ENCODE data around the gene TRPM8. TPM values are rescaled to one million over a fixed set of nuclear protein-coding genes. Genes with fewer than 3 reads are reported as not detected.

TRPM8 gene
- total and polyA plus RNA-seq, 2 experiments from 2014 or later: 0.11 to 0.14 TPM

DNA sequence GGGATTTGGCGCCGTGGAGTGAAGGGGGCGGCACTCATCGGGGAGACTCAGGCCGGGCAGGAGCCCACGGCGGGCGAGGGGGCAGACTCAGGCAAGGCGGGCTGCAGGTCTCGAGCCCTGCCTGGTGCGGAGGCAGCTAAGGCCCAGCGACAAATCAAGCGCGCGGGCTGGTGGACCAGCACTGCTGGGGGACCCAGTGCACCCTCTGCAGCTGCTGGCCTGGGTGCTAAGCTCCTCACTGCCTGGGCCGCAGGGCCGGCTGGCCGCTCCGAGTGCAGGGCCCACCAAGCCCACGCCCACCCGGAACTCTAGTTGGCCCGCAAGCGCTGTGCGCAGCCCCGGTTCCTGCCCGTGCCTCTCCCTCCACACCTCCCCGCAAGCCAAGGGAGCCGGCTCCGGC is 107.1 kb downstream of the TRPM8 start (continued):
- TF ChIP-seq, protein P1, sequence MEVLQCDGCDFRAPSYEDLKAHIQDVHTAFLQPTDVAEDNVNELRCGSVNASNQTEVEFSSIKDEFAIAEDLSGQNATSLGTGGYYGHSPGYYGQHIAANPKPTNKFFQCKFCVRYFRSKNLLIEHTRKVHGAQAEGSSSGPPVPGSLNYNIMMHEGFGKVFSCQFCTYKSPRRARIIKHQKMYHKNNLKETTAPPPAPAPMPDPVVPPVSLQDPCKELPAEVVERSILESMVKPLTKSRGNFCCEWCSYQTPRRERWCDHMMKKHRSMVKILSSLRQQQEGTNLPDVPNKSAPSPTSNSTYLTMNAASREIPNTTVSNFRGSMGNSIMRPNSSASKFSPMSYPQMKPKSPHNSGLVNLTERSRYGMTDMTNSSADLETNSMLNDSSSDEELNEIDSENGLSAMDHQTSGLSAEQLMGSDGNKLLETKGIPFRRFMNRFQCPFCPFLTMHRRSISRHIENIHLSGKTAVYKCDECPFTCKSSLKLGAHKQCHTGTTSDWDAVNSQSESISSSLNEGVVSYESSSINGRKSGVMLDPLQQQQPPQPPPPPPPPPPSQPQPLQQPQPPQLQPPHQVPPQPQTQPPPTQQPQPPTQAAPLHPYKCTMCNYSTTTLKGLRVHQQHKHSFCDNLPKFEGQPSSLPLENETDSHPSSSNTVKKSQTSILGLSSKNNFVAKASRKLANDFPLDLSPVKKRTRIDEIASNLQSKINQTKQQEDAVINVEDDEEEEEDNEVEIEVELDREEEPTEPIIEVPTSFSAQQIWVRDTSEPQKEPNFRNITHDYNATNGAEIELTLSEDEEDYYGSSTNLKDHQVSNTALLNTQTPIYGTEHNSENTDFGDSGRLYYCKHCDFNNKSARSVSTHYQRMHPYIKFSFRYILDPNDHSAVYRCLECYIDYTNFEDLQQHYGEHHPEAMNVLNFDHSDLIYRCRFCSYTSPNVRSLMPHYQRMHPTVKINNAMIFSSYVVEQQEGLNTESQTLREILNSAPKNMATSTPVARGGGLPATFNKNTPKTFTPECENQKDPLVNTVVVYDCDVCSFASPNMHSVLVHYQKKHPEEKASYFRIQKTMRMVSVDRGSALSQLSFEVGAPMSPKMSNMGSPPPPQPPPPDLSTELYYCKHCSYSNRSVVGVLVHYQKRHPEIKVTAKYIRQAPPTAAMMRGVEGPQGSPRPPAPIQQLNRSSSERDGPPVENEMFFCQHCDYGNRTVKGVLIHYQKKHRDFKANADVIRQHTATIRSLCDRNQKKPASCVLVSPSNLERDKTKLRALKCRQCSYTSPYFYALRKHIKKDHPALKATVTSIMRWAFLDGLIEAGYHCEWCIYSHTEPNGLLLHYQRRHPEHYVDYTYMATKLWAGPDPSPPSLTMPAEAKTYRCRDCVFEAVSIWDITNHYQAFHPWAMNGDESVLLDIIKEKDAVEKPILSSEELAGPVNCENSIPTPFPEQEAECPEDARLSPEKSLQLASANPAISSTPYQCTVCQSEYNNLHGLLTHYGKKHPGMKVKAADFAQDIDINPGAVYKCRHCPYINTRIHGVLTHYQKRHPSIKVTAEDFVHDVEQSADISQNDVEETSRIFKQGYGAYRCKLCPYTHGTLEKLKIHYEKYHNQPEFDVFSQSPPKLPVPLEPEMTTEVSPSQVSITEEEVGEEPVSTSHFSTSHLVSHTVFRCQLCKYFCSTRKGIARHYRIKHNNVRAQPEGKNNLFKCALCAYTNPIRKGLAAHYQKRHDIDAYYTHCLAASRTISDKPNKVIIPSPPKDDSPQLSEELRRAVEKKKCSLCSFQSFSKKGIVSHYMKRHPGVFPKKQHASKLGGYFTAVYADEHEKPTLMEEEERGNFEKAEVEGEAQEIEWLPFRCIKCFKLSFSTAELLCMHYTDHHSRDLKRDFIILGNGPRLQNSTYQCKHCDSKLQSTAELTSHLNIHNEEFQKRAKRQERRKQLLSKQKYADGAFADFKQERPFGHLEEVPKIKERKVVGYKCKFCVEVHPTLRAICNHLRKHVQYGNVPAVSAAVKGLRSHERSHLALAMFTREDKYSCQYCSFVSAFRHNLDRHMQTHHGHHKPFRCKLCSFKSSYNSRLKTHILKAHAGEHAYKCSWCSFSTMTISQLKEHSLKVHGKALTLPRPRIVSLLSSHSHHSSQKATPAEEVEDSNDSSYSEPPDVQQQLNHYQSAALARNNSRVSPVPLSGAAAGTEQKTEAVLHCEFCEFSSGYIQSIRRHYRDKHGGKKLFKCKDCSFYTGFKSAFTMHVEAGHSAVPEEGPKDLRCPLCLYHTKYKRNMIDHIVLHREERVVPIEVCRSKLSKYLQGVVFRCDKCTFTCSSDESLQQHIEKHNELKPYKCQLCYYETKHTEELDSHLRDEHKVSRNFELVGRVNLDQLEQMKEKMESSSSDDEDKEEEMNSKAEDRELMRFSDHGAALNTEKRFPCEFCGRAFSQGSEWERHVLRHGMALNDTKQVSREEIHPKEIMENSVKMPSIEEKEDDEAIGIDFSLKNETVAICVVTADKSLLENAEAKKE (CRISPR knock-in tag; IDR thresholded peaks at IDR 0.05): no peak
- TF ChIP-seq, protein P2, sequence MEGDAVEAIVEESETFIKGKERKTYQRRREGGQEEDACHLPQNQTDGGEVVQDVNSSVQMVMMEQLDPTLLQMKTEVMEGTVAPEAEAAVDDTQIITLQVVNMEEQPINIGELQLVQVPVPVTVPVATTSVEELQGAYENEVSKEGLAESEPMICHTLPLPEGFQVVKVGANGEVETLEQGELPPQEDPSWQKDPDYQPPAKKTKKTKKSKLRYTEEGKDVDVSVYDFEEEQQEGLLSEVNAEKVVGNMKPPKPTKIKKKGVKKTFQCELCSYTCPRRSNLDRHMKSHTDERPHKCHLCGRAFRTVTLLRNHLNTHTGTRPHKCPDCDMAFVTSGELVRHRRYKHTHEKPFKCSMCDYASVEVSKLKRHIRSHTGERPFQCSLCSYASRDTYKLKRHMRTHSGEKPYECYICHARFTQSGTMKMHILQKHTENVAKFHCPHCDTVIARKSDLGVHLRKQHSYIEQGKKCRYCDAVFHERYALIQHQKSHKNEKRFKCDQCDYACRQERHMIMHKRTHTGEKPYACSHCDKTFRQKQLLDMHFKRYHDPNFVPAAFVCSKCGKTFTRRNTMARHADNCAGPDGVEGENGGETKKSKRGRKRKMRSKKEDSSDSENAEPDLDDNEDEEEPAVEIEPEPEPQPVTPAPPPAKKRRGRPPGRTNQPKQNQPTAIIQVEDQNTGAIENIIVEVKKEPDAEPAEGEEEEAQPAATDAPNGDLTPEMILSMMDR (conservative IDR thresholded peaks at IDR 0.05; ENCODE audit: low read depth in 2 of 2): no peak
- TF ChIP-seq CREB1 (CRISPR knock-in tag; IDR thresholded peaks at IDR 0.05; ENCODE audit: low read depth): no peak
- no peak for TF ChIP-seq NANOG (IDR thresholded peaks at IDR 0.05; ENCODE audit: borderline replicate concordance)
- no peak for TF ChIP-seq JUNB (IDR thresholded peaks at IDR 0.05; ENCODE audit: unreplicated experiment)
- TF ChIP-seq, protein P3, sequence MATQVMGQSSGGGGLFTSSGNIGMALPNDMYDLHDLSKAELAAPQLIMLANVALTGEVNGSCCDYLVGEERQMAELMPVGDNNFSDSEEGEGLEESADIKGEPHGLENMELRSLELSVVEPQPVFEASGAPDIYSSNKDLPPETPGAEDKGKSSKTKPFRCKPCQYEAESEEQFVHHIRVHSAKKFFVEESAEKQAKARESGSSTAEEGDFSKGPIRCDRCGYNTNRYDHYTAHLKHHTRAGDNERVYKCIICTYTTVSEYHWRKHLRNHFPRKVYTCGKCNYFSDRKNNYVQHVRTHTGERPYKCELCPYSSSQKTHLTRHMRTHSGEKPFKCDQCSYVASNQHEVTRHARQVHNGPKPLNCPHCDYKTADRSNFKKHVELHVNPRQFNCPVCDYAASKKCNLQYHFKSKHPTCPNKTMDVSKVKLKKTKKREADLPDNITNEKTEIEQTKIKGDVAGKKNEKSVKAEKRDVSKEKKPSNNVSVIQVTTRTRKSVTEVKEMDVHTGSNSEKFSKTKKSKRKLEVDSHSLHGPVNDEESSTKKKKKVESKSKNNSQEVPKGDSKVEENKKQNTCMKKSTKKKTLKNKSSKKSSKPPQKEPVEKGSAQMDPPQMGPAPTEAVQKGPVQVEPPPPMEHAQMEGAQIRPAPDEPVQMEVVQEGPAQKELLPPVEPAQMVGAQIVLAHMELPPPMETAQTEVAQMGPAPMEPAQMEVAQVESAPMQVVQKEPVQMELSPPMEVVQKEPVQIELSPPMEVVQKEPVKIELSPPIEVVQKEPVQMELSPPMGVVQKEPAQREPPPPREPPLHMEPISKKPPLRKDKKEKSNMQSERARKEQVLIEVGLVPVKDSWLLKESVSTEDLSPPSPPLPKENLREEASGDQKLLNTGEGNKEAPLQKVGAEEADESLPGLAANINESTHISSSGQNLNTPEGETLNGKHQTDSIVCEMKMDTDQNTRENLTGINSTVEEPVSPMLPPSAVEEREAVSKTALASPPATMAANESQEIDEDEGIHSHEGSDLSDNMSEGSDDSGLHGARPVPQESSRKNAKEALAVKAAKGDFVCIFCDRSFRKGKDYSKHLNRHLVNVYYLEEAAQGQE (IDR thresholded peaks at IDR 0.05; ENCODE audit: unreplicated experiment): no peak

Data from GM23338 (cell line).